Suppressor macrophage treated with lipopolysaccharide for 1 hour (primary cell): ENCODE data around the gene ARL15.

Experiments used
- DNase-seq, 3 donors: peaks; one replicate each; pipeline ENCODE4 v3.0.0-alpha.2; 2020 to 2022

Gene ARL15

GRCh38 chr5:54243483-54244080 lies 66.8 kb downstream of the ARL15 start:
- DNase-seq = peak; percentile 53 to 70 (median 67)

DNA sequence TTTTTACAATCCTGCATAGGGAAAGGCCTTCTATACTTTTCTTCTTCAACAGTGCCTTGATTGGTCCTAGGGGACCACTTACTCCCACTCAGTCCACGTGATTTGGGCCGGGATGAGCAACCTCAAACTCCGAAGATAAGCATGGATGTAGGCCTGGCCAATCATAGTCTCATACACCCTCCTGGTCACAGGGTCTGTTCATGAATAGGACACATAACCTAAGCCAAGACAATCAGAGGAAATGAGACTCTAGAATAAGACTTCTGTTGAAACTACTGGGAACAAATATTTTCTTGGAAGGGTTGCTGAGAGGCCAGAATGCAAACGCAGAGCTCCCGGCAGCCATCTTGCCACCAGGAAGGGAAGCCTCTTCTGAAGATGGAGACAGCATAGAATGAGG lies 68.1 kb downstream of the ARL15 start:
- no peak for DNase-seq

DNA sequence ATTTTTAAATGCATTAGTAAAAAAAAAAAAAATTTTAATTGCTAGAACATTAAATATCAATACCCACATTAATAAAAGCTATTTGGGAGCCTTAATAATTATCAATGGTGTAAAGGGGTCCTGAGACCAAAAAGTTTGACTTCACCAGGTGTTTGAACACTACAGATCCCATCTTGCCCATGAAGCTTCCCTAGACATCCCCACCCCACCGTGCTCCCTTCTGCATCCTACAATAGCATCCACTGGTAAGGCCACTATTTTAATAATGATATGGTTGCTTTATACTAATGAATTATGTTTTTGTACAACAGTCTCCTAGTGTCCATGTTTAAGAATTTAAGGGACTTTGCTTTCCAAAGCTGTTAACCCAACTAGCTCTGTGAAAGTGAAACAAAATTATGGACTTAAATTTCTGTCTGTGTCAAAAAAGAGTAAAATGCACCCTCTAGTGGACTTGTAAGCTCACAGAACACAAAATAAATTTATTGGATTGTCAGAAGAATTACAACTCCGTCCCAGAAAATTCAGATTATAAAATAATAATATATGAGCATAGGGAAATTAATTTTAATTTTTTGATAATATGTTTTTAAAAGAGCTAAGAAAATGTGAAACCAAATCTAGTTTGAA lies 76.0 kb downstream of the ARL15 start:
- DNase-seq = peak; percentile 27 to 56 (median 47)

GRCh38 chr5:54230936-54231685 lies 79.3 kb downstream of the ARL15 start:
- no peak for DNase-seq

DNA sequence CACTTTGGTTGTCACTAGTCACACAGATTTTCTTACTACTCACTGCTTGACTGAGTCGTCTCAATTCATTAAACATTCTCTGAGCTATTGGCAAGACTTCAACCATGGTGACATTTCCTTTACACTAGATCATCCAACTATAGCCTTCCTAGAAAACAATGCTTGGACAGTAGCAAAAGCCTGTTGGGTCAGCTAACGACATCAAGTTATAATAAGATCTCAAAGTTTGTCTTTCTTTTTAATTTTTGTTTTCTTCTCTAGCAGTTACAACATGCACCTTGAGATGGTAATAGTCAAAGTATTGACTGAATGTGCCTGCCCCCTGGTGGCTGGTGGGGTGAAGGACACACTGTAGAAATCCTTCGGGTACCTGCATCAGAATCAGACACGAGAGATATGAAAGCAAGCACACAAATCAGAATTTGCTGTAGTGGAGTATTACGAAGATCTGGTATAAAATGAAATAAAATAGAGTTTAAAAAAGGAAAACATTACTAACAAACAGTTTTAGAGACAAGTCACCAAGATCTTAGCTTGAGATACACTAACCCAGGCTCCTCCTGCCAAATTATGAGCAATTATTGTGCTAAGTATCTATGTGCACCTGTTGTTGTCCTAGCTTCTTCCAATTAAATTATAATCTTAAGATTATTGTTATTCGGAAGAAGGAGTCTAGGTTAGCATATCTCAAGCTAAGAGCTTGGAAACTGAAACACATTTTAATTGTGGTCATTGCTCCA lies 81.2 kb downstream of the ARL15 start:
- peak; percentile 69 to 80 (median 73) for DNase-seq

- DNase-seq = no peak
Measured at GRCh38 chr5:54227759-54228158, 82.6 kb downstream of the ARL15 start.

GRCh38 chr5:54227109-54227508 lies 83.3 kb downstream of the ARL15 start:
- no peak for DNase-seq

DNA sequence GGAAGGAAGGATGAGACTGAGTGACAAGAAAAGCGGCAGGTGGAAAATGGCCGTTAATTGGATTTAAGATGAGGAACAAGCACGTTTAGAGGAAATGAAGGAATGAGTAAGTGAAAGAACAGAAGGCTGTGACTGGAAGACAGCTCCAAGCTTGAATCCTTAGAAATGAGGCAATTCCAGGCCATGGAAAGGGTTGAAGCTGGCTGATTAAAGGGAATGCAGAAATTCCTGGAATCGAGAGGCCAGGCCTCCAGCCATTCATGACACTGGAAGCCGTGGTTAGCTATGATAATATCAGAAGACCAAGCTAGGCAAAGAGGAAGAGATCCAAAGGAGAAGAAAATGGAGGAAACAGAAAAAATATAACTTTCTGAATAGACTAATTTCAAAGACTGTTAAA lies 84.2 kb downstream of the ARL15 start:
- DNase-seq = no peak

- DNase-seq = no peak
Measured at GRCh38 chr5:54224103-54224826, 86.1 kb downstream of the ARL15 start.

GRCh38 chr5:54222336-54222735 lies 88.0 kb downstream of the ARL15 start:
- no peak for DNase-seq

DNA sequence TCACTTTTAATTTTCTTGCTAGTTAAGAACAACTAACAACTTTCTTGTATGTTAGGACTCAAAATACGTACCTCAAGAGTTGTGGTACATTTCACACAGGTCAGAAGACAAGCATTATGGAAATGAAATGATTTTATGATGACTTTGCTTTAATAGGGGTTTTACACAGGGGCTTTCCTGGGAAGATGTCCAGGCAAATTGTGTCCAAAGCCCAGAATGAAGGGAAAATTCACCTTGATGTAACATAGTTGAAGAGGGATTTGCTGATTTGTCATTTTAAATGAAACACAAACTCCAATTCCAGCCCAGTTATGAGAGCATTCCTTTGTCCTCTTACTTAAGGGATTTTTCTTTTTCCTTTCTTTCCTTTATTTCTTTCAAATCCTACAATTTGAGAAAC lies 89.2 kb downstream of the ARL15 start:
- no peak for DNase-seq

DNA sequence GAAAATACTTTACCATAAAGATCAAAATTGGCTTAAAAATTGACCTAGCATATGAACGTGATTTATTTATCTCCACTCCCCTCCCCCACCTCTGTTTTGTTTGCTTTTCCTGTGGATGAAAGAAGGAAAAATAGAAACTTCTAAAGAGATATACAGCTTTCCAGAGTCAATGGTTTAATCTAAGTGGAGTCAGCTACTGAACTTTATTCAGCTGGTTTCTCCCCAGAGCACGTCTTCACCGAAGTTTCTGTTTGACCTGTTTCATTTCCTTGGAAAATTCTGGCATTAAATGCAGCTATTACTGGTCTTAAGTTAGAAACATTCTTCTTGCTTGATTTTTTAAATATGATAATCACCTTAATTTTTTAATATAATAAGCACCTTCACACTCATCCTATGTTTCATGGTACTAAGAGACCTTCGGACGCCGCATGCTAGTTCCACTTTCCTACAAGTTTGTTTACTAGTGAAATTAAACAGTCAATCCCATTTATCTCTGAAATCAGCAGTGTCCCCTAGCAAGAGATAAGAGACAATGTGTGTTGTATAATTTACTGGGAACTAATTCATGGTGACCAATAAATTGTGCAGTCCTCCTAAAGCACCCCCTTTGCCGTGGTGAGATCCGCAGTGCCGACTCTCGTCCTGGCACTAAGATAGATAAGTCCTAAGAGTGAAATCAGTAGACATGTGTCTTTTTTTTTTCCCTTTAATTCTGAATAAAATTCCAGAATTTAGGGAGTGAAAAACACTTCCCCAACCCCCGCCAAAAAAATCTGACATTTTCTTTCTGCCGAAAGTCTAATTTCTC lies 89.9 kb downstream of the ARL15 start:
- DNase-seq = no peak

DNA sequence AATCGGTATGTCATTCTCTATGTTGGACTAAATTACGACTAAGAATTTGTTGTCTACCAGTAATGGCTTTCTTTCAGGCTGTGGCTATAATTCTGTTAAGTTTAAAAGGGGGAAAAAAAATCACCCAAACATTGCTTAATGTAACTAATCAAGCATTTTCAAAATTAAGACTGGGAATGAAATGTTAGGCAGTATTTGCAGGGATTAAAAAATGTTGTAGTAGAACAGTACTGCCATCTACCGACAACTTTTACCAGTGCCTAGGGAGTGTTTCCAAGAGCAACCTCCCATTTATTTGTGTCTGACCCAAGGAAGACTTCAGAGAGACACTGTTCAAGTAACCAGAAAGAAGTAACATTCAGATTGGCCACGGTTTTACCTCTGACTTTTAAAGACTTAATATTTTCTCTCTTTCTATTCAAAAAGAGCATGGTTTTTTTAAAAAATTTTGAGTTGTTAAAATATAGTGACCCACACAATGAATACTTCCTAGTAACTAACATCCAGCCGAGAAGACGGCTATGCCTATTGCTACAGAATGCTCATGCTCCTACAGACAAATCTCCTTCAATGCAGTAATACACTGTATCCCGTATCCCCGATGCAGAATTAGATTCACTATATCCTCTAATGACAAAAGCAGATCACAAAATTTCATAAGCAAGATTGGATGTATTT lies 92.4 kb downstream of the ARL15 start:
- peak; percentile 59 to 72 (median 65) for DNase-seq

- DNase-seq = no peak
Measured at GRCh38 chr5:54215233-54215736, 95.1 kb downstream of the ARL15 start.

- no peak for DNase-seq
Measured at GRCh38 chr5:54214722-54215121, 95.7 kb downstream of the ARL15 start.

- no peak for DNase-seq
Measured at GRCh38 chr5:54212331-54212730, 98.0 kb downstream of the ARL15 start.

- DNase-seq = no peak
Measured at GRCh38 chr5:54211912-54212311, 98.5 kb downstream of the ARL15 start.

DNA sequence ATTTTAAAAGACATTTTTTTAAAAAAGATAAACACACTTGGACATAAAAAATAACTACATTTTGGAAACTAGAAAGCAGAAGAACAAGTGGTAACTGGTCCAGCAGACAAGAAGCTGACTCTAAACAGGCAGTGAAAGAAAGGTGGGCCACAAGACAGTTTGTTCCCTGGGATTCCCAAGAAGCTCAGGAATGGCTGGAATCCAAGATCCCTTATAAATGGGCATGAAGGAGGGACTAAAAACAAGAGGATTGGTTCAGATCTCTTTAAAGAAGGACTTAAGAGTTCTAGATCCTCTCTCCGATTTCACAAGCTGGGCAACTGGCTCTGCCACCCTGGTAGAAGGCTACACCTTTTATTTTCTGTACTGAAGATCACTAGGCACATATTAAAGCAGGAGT lies 102.8 kb downstream of the ARL15 start:
- DNase-seq = no peak

DNA sequence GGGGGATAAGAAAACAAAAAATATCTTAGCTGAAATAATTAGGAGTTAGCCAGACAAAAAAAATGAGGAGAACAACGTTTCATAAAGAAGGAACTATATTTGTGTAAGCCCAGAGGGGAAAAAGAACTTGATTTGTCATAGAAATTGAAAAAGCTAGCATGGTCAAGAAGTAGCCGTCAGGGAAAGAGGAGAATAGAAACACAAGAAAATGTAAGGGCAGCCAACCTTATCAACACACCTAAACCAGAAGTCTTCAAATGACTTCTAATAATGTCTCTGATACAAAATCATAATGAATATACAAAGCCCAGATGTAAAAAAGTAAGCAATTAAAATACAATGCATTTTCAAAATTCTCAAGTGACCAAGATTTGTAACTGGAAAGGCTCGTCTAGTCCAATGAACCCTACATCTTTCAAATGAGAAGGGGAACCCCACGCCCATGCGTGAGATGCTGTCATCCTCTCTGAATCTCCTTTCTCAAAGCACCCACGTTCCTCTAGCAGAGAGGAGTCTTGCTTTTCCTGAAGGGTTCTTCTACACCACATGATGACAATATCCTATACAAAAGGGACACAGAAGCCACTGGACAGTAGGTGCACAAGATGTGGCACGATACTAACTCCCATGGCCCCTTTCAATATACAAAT lies 103.7 kb downstream of the ARL15 start:
- DNase-seq = peak in 1 of 3 donors; percentile 6

GRCh38 chr5:54205918-54206317 lies 104.5 kb downstream of the ARL15 start:
- DNase-seq = no peak

GRCh38 chr5:54205453-54205852 lies 104.9 kb downstream of the ARL15 start:
- DNase-seq = no peak
